Tibial artery (tissue), 4 donors: ENCODE data around the gene REG3A.

Experiments used
- DNase-seq, 2 donors: peaks; one replicate each; pipeline ENCODE4 v3.0.0-alpha.2; 2019
- H3K27ac ChIP-seq, 2 donors: fragments of 200-600 bp; sonication (generic) in 1 of 2; 1 replicate in 1 of 2; 2 replicates in 1 of 2; pipeline ENCODE4 v1.5.1; 2018 to 2019; ENCODE audit warnings: mild to moderate bottlenecking in 1 of 2
- H3K27me3 ChIP-seq, 2 donors: fragments of 200-600 bp; sonication (generic) in 1 of 2; one replicate each; pipeline versions ENCODE4 v1.5.1 to v1.6.0; 2016 to 2019
- H3K36me3 ChIP-seq, 3 donors: fragments of 200-600 bp; sonication (generic) in 2 of 3; one replicate each; pipeline ENCODE4 v1.5.1; 2016 to 2019; ENCODE audit warnings: mild to moderate bottlenecking in 2 of 3
- H3K4me1 ChIP-seq, 4 donors: fragments of 200-600 bp; sonication (generic) in 2 of 4; 1 replicate in 3 of 4; 2 replicates in 1 of 4; pipeline ENCODE4 v1.5.1; 2016 to 2019
- H3K4me3 ChIP-seq, 2 donors: fragments of 200-600 bp; sonication (generic) in 1 of 2; 1 replicate in 1 of 2; 2 replicates in 1 of 2; pipeline ENCODE4 v1.5.1; 2018 to 2019; ENCODE audit warnings: mild to moderate bottlenecking in 2 of 2
- H3K9me3 ChIP-seq, 3 donors: fragments of 200-600 bp; sonication (generic) in 1 of 3; one replicate each; pipeline ENCODE4 v1.5.1; 2016 to 2019
- intact Hi-C: fragments of 100-400 bp; cut with DNase I; formaldehyde crosslinking; loops from one replicate; pipeline ENCODE4 v1.15.0; 2023; ENCODE audit warnings: low total_unique reads
- TF ChIP-seq, protein P1 (sequence below), 2 experiments: fragments of 200-600 bp in 1 of 2; fragments of 450-650 bp in 1 of 2; IDR thresholded peaks; one replicate each; pipeline ENCODE4 v1.5.1; 2017 to 2019; ENCODE audit warnings: antibody characterized with exemption in 2 of 2, mild to moderate bottlenecking in 1 of 2, moderate library complexity in 1 of 2

REG3A gene

GRCh38 chr2:79180092-79180491 lies 20.5 kb upstream of the REG3A start:
- TF ChIP-seq, protein P1, sequence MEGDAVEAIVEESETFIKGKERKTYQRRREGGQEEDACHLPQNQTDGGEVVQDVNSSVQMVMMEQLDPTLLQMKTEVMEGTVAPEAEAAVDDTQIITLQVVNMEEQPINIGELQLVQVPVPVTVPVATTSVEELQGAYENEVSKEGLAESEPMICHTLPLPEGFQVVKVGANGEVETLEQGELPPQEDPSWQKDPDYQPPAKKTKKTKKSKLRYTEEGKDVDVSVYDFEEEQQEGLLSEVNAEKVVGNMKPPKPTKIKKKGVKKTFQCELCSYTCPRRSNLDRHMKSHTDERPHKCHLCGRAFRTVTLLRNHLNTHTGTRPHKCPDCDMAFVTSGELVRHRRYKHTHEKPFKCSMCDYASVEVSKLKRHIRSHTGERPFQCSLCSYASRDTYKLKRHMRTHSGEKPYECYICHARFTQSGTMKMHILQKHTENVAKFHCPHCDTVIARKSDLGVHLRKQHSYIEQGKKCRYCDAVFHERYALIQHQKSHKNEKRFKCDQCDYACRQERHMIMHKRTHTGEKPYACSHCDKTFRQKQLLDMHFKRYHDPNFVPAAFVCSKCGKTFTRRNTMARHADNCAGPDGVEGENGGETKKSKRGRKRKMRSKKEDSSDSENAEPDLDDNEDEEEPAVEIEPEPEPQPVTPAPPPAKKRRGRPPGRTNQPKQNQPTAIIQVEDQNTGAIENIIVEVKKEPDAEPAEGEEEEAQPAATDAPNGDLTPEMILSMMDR (IDR thresholded peaks at IDR 0.05) = no peak
- Histone ChIP-seq H3K9me3 (peaks cover 0 to 16% (median 7%) of the 10 kb centered on the region in 3 donors), H3K27me3 (no peaks in the 10 kb centered on the region), H3K4me3 (no peak overlapping the region), H3K4me1 (no peaks in the 10 kb centered on the region), H3K27ac (no peak overlapping the region), H3K36me3 (no peaks in the 10 kb centered on the region)
- DNase-seq = no peak
- intact Hi-C loops = no loop called here

DNA sequence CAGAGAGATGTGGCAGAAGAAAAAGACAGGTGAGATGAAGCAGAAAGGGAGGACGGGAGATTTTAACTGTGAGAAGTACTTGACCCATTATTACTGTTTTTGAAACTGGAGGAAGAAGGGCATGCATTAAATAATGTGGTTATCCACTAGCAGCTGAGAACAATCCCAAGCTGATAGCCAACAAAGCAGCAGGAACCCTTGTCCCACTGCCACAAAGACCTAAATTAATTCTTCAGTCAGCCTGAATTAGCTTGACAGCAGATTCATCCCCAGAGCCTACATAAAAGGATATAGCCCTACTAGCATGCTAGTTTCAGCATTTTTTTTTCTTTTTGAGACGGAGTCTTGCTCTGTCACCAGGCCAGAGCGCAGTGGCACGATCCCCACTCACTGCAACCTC lies 19.5 kb upstream of the REG3A start:
- Histone ChIP-seq H3K4me3 (no peak overlapping the region), H3K36me3 (no peaks in the 10 kb centered on the region), H3K27ac (no peak overlapping the region), H3K9me3 (peaks cover 0 to 16% (median 7%) of the 10 kb centered on the region in 3 donors), H3K4me1 (no peaks in the 10 kb centered on the region), H3K27me3 (no peaks in the 10 kb centered on the region)
- intact Hi-C loops = no loop called here
- TF ChIP-seq, protein P1 (IDR thresholded peaks at IDR 0.05) = no peak
- no peak for DNase-seq

GRCh38 chr2:79178076-79178674 lies 18.6 kb upstream of the REG3A start:
- Histone ChIP-seq H3K27ac (no peak overlapping the region), H3K27me3 (no peaks in the 10 kb centered on the region), H3K36me3 (no peaks in the 10 kb centered on the region), H3K4me3 (no peak overlapping the region), H3K4me1 (no peaks in the 10 kb centered on the region), H3K9me3 (peaks cover 0 to 16% (median 7%) of the 10 kb centered on the region in 3 donors)
- TF ChIP-seq, protein P1 (IDR thresholded peaks at IDR 0.05) = no peak
- intact Hi-C loops = no loop called here
- no peak for DNase-seq

DNA sequence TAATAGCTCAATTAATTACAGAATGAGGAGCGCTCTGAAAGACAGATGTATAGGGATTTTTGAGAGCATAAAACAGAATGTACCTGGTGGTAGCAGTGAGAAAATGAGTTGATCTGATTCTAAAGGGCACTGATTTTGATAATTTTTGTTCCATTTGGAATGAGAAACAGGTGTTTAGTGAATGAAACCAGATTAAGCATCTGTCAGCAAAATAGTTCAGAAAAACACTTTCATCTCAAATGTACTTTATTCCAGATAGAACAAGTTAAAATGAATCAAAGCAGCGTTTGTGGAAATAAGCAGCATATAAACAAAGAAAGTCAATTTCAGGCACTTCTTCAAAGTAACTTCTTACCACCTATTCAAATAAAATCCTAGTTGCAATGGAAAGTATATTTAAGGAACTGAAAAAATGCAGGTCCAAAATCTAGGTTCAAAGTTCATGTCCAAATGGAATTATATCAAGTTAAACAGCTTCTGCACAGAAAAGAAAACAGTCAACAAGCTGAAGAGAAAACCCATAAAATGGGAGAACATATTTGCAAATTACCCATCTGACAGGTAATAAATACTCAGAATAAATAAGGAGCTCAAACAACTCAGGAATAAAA lies 11.9 kb upstream of the REG3A start:
- Histone ChIP-seq H3K4me3 (no peak overlapping the region), H3K4me1 (no peaks in the 10 kb centered on the region)
- TF ChIP-seq, protein P1 (IDR thresholded peaks at IDR 0.05) = no peak

DNA sequence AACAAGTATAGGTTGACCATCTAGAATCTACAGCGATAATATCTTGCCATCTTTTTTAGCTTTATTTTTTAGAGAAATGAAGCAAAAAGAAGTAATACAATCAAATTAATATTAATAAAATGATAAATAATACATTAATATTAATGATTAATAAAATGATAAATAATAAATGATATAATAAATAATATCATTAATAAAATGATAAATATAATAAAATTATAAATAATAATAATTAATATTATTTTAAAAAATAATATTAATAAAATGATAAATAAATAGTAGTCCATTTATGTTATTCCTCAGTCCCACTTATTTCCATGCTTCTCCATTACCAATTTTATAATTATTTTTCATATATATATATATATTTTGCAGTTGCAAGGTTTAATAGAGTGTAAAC lies 3.2 kb upstream of the REG3A start:
- Histone ChIP-seq H3K9me3 (no peaks in the 10 kb centered on the region), H3K27me3 (no peaks in the 10 kb centered on the region), H3K36me3 (no peaks in the 10 kb centered on the region), H3K27ac (no peak overlapping the region), H3K4me3 (no peak overlapping the region), H3K4me1 (no peaks in the 10 kb centered on the region)
- intact Hi-C loops = no loop called here
- no peak for DNase-seq
- TF ChIP-seq, protein P1 (IDR thresholded peaks at IDR 0.05) = no peak

More for the DNA sequence above, 11.9 kb upstream of the REG3A start:
- intact Hi-C loops = no loop called here
- no peak for DNase-seq
- Histone ChIP-seq H3K9me3 (no peaks in the 10 kb centered on the region), H3K27ac (no peak overlapping the region), H3K36me3 (no peaks in the 10 kb centered on the region), H3K27me3 (no peaks in the 10 kb centered on the region)
